Measurements from ENCODE around the gene RNU6-8. TPM values are rescaled to one million over a fixed set of nuclear protein-coding genes. Genes with fewer than 3 reads are reported as not detected.
A peak's percentile ranks its signal among the peaks of the same experiment; 100 is the strongest.

The RNU6-8 gene
- total RNA-seq, 1 donor from 2014 or later = not detected

DNA sequence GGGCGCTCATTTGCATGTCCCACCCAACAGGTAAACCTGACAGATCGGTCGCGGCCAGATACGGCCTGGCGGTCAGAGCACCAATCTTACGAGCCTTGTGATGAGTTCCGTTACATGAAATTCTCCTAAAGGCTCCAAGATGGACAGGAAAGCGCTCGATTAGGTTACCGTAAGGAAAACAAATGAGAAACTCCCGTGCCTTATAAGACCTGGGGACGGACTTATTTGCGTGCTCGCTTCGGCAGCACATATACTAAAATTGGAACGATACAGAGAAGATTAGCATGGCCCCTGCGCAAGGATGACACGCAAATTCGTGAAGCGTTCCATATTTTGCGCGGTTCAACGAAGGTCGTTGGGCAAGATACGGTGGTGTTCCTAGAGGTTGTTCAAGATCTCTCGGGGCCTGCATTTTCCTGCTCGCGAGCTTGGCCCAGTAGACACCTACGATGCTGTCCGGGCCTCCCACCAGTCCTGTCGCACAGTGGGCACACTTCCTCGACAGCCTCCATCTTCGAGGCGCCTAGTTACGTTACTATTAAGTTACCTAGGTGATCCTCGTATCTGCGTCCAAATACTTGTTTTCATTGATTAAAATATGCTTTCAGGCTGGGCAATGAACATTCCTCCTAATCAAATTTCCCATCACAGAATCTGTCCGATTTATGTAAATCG is 1.1 kb downstream of the RNU6-8 start, which contains the start of gene RNU6-7:
Gene RNU6-7 (plus strand): TSS at position 230 of the 675 bp plus-strand sequence.
- H3K27me3 Mint-ChIP-seq (ENCODE audit: unreplicated experiment) = peaks cover 19% of the 10 kb centered on the region
- H3K4me1 Mint-ChIP-seq (ENCODE audit: unreplicated experiment) = peaks cover 27% of the 10 kb centered on the region
- TF ChIP-seq, protein P1, sequence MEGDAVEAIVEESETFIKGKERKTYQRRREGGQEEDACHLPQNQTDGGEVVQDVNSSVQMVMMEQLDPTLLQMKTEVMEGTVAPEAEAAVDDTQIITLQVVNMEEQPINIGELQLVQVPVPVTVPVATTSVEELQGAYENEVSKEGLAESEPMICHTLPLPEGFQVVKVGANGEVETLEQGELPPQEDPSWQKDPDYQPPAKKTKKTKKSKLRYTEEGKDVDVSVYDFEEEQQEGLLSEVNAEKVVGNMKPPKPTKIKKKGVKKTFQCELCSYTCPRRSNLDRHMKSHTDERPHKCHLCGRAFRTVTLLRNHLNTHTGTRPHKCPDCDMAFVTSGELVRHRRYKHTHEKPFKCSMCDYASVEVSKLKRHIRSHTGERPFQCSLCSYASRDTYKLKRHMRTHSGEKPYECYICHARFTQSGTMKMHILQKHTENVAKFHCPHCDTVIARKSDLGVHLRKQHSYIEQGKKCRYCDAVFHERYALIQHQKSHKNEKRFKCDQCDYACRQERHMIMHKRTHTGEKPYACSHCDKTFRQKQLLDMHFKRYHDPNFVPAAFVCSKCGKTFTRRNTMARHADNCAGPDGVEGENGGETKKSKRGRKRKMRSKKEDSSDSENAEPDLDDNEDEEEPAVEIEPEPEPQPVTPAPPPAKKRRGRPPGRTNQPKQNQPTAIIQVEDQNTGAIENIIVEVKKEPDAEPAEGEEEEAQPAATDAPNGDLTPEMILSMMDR (IDR thresholded peaks at IDR 0.05) = no peak
- no peaks in the 10 kb centered on the region for H3K36me3 Mint-ChIP-seq (ENCODE audit: unreplicated experiment)
- peak within 1 kb of the TSS; percentile 99 for H3K27ac Mint-ChIP-seq (ENCODE audit: unreplicated experiment)
- no peaks in the 10 kb centered on the region for H3K9me3 Mint-ChIP-seq (ENCODE audit: unreplicated experiment)
- H3K4me3 Mint-ChIP-seq (ENCODE audit: unreplicated experiment) = peak within 1 kb of the TSS; percentile 88
- DNase-seq (ENCODE audit: extremely low spot score, unreplicated experiment) = no peak

DNA sequence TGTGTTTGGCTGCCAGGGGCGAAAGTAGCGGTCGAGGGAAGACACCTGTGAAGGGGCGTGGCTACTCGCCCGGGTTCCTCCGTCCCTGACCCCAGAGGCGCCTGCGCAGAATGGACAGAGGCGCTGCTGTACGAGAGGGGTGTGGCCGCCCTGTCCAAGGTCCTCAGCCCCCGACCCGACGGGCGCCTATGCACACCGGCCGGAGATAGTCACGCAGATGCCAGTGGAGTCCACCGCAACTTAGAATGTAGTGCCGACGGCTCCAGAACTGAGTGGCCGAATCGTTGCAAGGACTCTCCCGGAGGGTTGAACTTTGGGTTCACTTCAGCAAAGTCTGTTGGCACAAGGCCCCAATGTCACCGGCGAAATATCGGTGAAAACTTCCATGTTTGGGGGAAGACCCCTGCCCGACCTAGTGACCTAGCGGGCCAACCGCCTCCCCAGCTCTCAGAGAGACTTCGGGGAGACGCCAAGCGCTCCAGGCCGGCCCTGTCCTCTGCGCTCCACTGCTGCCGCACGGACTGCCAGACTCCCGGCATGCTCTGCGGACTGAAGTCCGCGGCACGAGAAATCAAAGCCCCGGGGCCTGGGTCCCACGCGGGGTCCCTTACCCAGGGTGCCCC is 1.8 kb downstream of the RNU6-8 start:
- TF ChIP-seq, protein P1 (IDR thresholded peaks at IDR 0.05) = no peak
- peak overlapping the region; percentile 88 for H3K4me3 Mint-ChIP-seq (ENCODE audit: unreplicated experiment)
- H3K27ac Mint-ChIP-seq (ENCODE audit: unreplicated experiment) = peak overlapping the region; percentile 99
- peak; percentile 91 for DNase-seq (ENCODE audit: extremely low spot score, unreplicated experiment)
- H3K4me1 Mint-ChIP-seq (ENCODE audit: unreplicated experiment) = peaks cover 27% of the 10 kb centered on the region
- peaks cover 16% of the 10 kb centered on the region for H3K27me3 Mint-ChIP-seq (ENCODE audit: unreplicated experiment)
- no peaks in the 10 kb centered on the region for H3K9me3 Mint-ChIP-seq (ENCODE audit: unreplicated experiment)
- H3K36me3 Mint-ChIP-seq (ENCODE audit: unreplicated experiment) = no peaks in the 10 kb centered on the region

DNA sequence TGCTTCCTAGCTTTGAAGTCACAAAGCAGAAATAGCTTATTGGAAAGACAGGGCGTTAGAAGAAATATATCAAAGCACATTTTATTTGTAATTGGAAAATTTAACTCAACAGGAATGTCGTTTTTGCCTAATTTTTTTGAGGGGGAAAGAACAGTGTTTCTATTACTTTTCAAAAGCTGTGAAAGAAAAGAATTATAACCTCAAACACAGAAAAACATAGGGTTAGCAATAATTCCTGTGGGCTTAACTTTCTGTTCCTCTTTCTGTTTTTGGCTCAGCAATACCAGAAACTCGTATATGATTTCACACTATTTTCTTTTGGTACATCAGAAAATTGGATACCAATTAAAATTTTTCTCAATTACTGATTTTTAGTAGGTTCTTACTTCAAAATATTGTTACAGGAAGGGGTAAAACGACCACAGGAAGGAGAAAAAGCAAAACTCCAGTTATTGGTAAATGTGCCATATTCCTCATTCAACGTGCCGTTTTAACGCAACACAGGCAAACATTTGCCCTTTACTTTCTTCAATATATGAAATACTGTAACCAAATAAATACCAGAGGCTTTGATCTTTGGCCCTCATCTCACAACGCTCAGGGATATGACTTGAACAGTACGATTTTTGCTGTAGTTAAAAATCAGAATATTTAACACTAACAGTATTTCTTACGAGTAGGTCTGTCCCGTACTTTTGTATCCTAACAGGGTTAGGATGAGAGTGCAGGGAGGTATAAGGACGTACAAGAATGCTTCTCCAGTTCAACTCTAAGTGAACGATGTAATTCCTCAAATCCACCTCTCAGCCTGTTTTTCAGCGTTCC is 2.5 kb downstream of the RNU6-8 start:
- H3K27ac Mint-ChIP-seq (ENCODE audit: unreplicated experiment) = peak overlapping the region; percentile 99
- peaks cover 27% of the 10 kb centered on the region for H3K4me1 Mint-ChIP-seq (ENCODE audit: unreplicated experiment)
- peak overlapping the region; percentile 88 for H3K4me3 Mint-ChIP-seq (ENCODE audit: unreplicated experiment)
- H3K9me3 Mint-ChIP-seq (ENCODE audit: unreplicated experiment) = no peaks in the 10 kb centered on the region
- TF ChIP-seq, protein P1 (IDR thresholded peaks at IDR 0.05) = no peak
- H3K27me3 Mint-ChIP-seq (ENCODE audit: unreplicated experiment) = peaks cover 15% of the 10 kb centered on the region
- no peak for DNase-seq (ENCODE audit: extremely low spot score, unreplicated experiment)
- H3K36me3 Mint-ChIP-seq (ENCODE audit: unreplicated experiment) = no peaks in the 10 kb centered on the region

DNA sequence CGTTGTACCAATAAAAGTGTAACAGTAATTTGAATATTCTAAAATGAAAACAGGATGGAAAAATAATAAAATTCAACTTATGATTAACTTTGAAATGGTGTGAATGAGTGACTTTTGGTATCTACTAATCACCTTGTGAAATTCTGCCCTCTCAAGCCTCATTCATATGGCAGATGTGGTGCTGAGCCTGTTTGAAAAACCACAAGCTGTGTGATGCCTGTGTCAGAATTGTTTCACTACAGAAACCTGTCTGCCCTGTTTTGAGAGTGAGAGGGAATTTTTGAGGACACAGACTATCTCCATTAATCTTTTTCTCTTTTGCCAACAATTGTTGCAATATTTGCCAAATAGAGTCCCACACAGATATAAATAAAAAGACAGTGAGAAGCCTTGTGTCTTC is 5.2 kb downstream of the RNU6-8 start:
- Mint-ChIP-seq H3K36me3 (ENCODE audit: unreplicated experiment) (no peaks in the 10 kb centered on the region), H3K27me3 (ENCODE audit: unreplicated experiment) (peaks cover 18% of the 10 kb centered on the region), H3K9me3 (ENCODE audit: unreplicated experiment) (no peaks in the 10 kb centered on the region), H3K4me1 (ENCODE audit: unreplicated experiment) (peaks cover 20% of the 10 kb centered on the region), H3K4me3 (ENCODE audit: unreplicated experiment) (no peak overlapping the region), H3K27ac (ENCODE audit: unreplicated experiment) (no peak overlapping the region)
- no peak for DNase-seq (ENCODE audit: extremely low spot score, unreplicated experiment)
- TF ChIP-seq, protein P1 (IDR thresholded peaks at IDR 0.05) = no peak

DNA sequence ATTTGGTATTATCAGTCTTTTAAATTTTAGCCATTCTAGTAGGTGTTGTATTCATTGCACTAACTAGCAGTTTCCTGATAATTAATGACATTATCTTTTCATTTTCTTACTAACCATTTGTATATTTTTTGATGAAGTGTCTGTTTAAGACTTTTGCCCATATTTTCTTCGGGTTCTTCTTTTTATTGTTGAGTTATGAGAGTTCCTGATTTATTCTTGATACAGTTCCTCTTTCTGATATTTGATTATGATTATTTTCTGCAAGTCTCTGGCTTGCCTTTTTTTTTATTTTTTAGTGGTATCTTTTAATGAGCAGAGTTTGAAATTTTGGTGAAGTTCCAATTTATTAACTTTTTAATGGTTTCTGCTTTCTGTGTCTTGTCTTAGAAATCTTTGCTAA is 7.4 kb downstream of the RNU6-8 start:
- Mint-ChIP-seq H3K27ac (ENCODE audit: unreplicated experiment) (no peak overlapping the region), H3K4me3 (ENCODE audit: unreplicated experiment) (no peak overlapping the region), H3K9me3 (ENCODE audit: unreplicated experiment) (no peaks in the 10 kb centered on the region), H3K36me3 (ENCODE audit: unreplicated experiment) (no peaks in the 10 kb centered on the region), H3K27me3 (ENCODE audit: unreplicated experiment) (peaks cover 18% of the 10 kb centered on the region), H3K4me1 (ENCODE audit: unreplicated experiment) (no peaks in the 10 kb centered on the region)
- DNase-seq (ENCODE audit: extremely low spot score, unreplicated experiment) = no peak
- TF ChIP-seq, protein P1 (IDR thresholded peaks at IDR 0.05) = no peak
